Astrocyte (in vitro differentiated cells and primary cell): ENCODE measurements around the gene CCDC51. TPM values are rescaled to one million over a fixed set of nuclear protein-coding genes. Genes with fewer than 3 reads are reported as not detected.

Experiments used
- DNase-seq: peaks from one replicate; pipeline ENCODE4 v3.0.0-alpha.2; 2010; ENCODE audit warnings: low read depth
- FAIRE-seq: peaks from 2 replicates; lab custom pipeline; 2011; peaks lifted over from hg19 to GRCh38; lab: Jason Lieb, UNC
- H2AFZ ChIP-seq: 2 replicates; pipeline ENCODE4 v1.6.0; 2012; ENCODE audit warnings: low read depth, low read length, inconsistent platforms
- H3K27ac ChIP-seq: 2 replicates; pipeline ENCODE4 v1.5.1; 2011; ENCODE audit warnings: low read depth, low read length, inconsistent platforms
- H3K27me3 ChIP-seq: 2 replicates; pipeline ENCODE4 v1.6.0; 2011; ENCODE audit warnings: low read length, inconsistent platforms; ENCODE audit not compliant: insufficient read depth
- H3K36me3 ChIP-seq: 2 replicates; pipeline ENCODE4 v1.5.1; 2011; ENCODE audit warnings: low read length, inconsistent platforms; ENCODE audit not compliant: insufficient read depth
- H3K4me1 ChIP-seq: 2 replicates; pipeline ENCODE4 v1.5.1; 2011; ENCODE audit warnings: low read length, inconsistent platforms; ENCODE audit not compliant: insufficient read depth
- H3K4me2 ChIP-seq: 2 replicates; pipeline ENCODE4 v1.6.0; 2012; ENCODE audit warnings: low read length, inconsistent platforms
- H3K4me3 ChIP-seq: 2 replicates; pipeline ENCODE4 v1.5.1; 2011; ENCODE audit warnings: low read depth, mild to moderate bottlenecking, low read length, inconsistent platforms; ENCODE audit not compliant: insufficient read depth
- H3K79me2 ChIP-seq: 2 replicates; pipeline ENCODE4 v1.6.0; 2012; ENCODE audit warnings: mild to moderate bottlenecking, low read length, inconsistent platforms; ENCODE audit not compliant: insufficient read depth
- H3K9ac ChIP-seq: 2 replicates; pipeline ENCODE4 v1.6.0; 2012; ENCODE audit warnings: mild to moderate bottlenecking, low read length, inconsistent platforms
- H3K9me3 ChIP-seq: 2 replicates; pipeline ENCODE4 v1.5.1; 2012; ENCODE audit warnings: low read depth, mild to moderate bottlenecking, low read length, inconsistent platforms; ENCODE audit not compliant: insufficient read depth
- H4K20me1 ChIP-seq: 2 replicates; pipeline ENCODE4 v1.6.0; 2012; ENCODE audit warnings: low read length, inconsistent platforms; ENCODE audit not compliant: insufficient read depth
- H3K27ac Mint-ChIP-seq: one replicate; pipeline ENCODE4 v1.8.0; 2021; ENCODE audit warnings: mild to moderate bottlenecking, mixed read lengths; ENCODE audit not compliant: unreplicated experiment
- H3K27me3 Mint-ChIP-seq: one replicate; pipeline ENCODE4 v1.8.0; 2021; ENCODE audit warnings: low read depth, mixed read lengths; ENCODE audit not compliant: unreplicated experiment
- H3K36me3 Mint-ChIP-seq: one replicate; pipeline ENCODE4 v1.8.0; 2021; ENCODE audit warnings: low read depth, mixed read lengths; ENCODE audit not compliant: unreplicated experiment
- H3K4me1 Mint-ChIP-seq: one replicate; pipeline ENCODE4 v1.8.0; 2021; ENCODE audit warnings: low read depth, mixed read lengths; ENCODE audit not compliant: unreplicated experiment
- H3K4me3 Mint-ChIP-seq: one replicate; pipeline ENCODE4 v1.8.0; 2021; ENCODE audit warnings: mild to moderate bottlenecking, moderate library complexity, mixed read lengths; ENCODE audit not compliant: unreplicated experiment
- H3K9me3 Mint-ChIP-seq: one replicate; pipeline ENCODE4 v1.8.0; 2021; ENCODE audit warnings: mild to moderate bottlenecking, mixed read lengths; ENCODE audit not compliant: unreplicated experiment
- CTCF ChIP-seq: IDR thresholded peaks from 2 replicates; pipeline ENCODE4 v1.5.1; 2011; ENCODE audit warnings: low read depth, mild to moderate bottlenecking, inconsistent platforms, low read length, moderate library complexity; ENCODE audit not compliant: insufficient read depth
- EZH2 ChIP-seq: IDR thresholded peaks from 2 replicates; pipeline ENCODE4 v1.6.1; 2012; ENCODE audit warnings: mild to moderate bottlenecking, low read length, inconsistent platforms; ENCODE audit not compliant: insufficient read depth
- total RNA-seq: library from RNA; stranded (reverse); gene quantifications from 2 replicates; pipeline ENCODE4 v1.2.1, GENCODE V29; 2021

CCDC51 gene
- total RNA-seq, 1 donor from 2014 or later = 16.5 TPM

- no peak for DNase-seq
- Histone ChIP-seq H3K4me3 (no peak overlapping the region), H3K27me3 (no peaks in the 10 kb centered on the region), H3K4me2 (no peak overlapping the region), H2AFZ (no peak overlapping the region), H3K36me3 (peaks cover 4% of the 10 kb centered on the region), H4K20me1 (peaks cover 8% of the 10 kb centered on the region), H3K79me2 (no peaks in the 10 kb centered on the region), H3K9me3 (no peaks in the 10 kb centered on the region), H3K4me1 (peaks cover 4% of the 10 kb centered on the region), H3K27ac (no peak overlapping the region), H3K9ac (no peak overlapping the region)
- Mint-ChIP-seq H3K9me3 (no peaks in the 10 kb centered on the region), H3K27ac (no peak overlapping the region), H3K27me3 (no peaks in the 10 kb centered on the region), H3K4me1 (peaks cover 8% of the 10 kb centered on the region), H3K4me3 (no peak overlapping the region), H3K36me3 (peaks cover 37% of the 10 kb centered on the region)
- no peak for FAIRE-seq
- no peak for TF ChIP-seq EZH2
- TF ChIP-seq CTCF = no peak
These were observed 33.2 kb downstream of the CCDC51 start for GRCh38 chr3:48406443-48407431.

GRCh38 chr3:48405971-48406370 lies 33.9 kb downstream of the CCDC51 start:
- no peak overlapping the region for H3K9ac ChIP-seq
- H3K36me3 Mint-ChIP-seq = peaks cover 35% of the 10 kb centered on the region
- no peak overlapping the region for H3K4me3 ChIP-seq
- H4K20me1 ChIP-seq = peaks cover 8% of the 10 kb centered on the region
- H3K27me3 ChIP-seq = no peaks in the 10 kb centered on the region
- H3K27me3 Mint-ChIP-seq = no peaks in the 10 kb centered on the region
- H3K4me1 Mint-ChIP-seq = peaks cover 8% of the 10 kb centered on the region
- DNase-seq (no peak), FAIRE-seq (no peak)
- TF ChIP-seq EZH2 (no peak), CTCF (no peak)
- peaks cover 4% of the 10 kb centered on the region for H3K36me3 ChIP-seq
- no peak overlapping the region for H3K27ac ChIP-seq
- H3K4me1 ChIP-seq = peaks cover 8% of the 10 kb centered on the region
- H3K79me2 ChIP-seq = no peaks in the 10 kb centered on the region
- H3K9me3 Mint-ChIP-seq = no peaks in the 10 kb centered on the region
- H3K9me3 ChIP-seq = no peaks in the 10 kb centered on the region
- no peak overlapping the region for H2AFZ ChIP-seq
- H3K4me3 Mint-ChIP-seq = no peak overlapping the region
- H3K4me2 ChIP-seq = no peak overlapping the region
- H3K27ac Mint-ChIP-seq = no peak overlapping the region
